ENCODE data around the gene NAXD.

- TF ChIP-seq POLR2A (IDR thresholded peaks at IDR 0.05) (no peak), CTCF (IDR thresholded peaks at IDR 0.05) (peak; percentile 12 to 86 (median 72))
Measured at GRCh38 chr13:110593430-110594130, 21.8 kb upstream of the NAXD start.
